Mucosa of descending colon (tissue), 3 donors: ENCODE data around the gene TMC2. TPM values are rescaled to one million over a fixed set of nuclear protein-coding genes. Genes with fewer than 3 reads are reported as not detected.

Source experiments
- ATAC-seq: fragments of 200-7000 bp; cut with Tn5 transposase; one replicate; pipeline ENCODE4 v1.9.1; 2020; ENCODE audit warnings: mild to moderate bottlenecking, moderate library complexity
- DNase-seq, 3 donors: peaks; one replicate each; pipeline ENCODE4 v3.0.0-alpha.2; 2020
- H3K36me3 ChIP-seq: fragments of 200-600 bp; one replicate; pipeline ENCODE4 v1.8.0; 2021; ENCODE audit warnings: low read depth, mild to moderate bottlenecking
- H3K4me1 ChIP-seq: fragments of 200-600 bp; one replicate; pipeline ENCODE4 v1.8.0; 2021; ENCODE audit warnings: low read depth, mild to moderate bottlenecking
- H3K4me3 ChIP-seq: fragments of 200-600 bp; one replicate; pipeline ENCODE4 v1.8.0; 2021; ENCODE audit warnings: mild to moderate bottlenecking
- H3K9me3 ChIP-seq: fragments of 200-600 bp; one replicate; pipeline ENCODE4 v1.8.0; 2021; ENCODE audit warnings: mild to moderate bottlenecking
- CTCF ChIP-seq: fragments of 200-600 bp; IDR thresholded peaks from one replicate; pipeline ENCODE4 v1.8.0; 2022; ENCODE audit warnings: antibody characterized with exemption, mild to moderate bottlenecking
- intact Hi-C, 2 donors: fragments of 100-400 bp; cut with DNase I in 1 of 2; cut with micrococcal nuclease in 1 of 2; formaldehyde crosslinking; loops; one replicate each; pipeline versions ENCODE4 v1.11.0 to v1.11.1; 2022; cut with DNase I, micrococcal nuclease
- total RNA-seq, 3 donors: library from RNA; stranded (reverse); fragmentation: NEBNext Ultra II Directional in 2 of 3; extraction: Animal tissue kit (Norgen Biotek cat#: 25700) in 2 of 3; gene quantifications; one replicate each; pipeline versions ENCODE4 v1.2.1 to v1.2.4, GENCODE V29; 2021 to 2023
- donor health status: DM: no; HTN: no; CAD: no; lungs with moderate emphysema.
- donor health status: DM: no; HTN: no; CAD: no.
- donor health status: DM: no; HTN: yes; CAD: no.

The TMC2 gene
- total RNA-seq, 3 donors from 2014 or later, result 0.09 to 0.41 TPM; not detected in 1

GRCh38 chr20:2656471-2657117, 120.2 kb downstream of the TMC2 start:
- no peak for TF ChIP-seq CTCF
- Histone ChIP-seq H3K4me3 (no peak overlapping the region), H3K36me3 (peaks cover 12% of the 10 kb centered on the region), H3K4me1 (peaks cover 11% of the 10 kb centered on the region), H3K9me3 (no peaks in the 10 kb centered on the region)
- ATAC-seq, result no peak
- intact Hi-C loops, result no loop called here
- DNase-seq, result no peak

GRCh38 chr20:2657241-2657640, 120.9 kb downstream of the TMC2 start:
- TF ChIP-seq CTCF, result no peak
- ATAC-seq, result no peak
- Histone ChIP-seq H3K4me3 (no peak overlapping the region), H3K9me3 (no peaks in the 10 kb centered on the region), H3K4me1 (peaks cover 11% of the 10 kb centered on the region), H3K36me3 (peaks cover 12% of the 10 kb centered on the region)
- no peak for DNase-seq
- intact Hi-C loops, result no loop called here

GRCh38 chr20:2657674-2658073, 121.3 kb downstream of the TMC2 start:
- H3K9me3 ChIP-seq, result no peaks in the 10 kb centered on the region
- H3K4me1 ChIP-seq, result peaks cover 11% of the 10 kb centered on the region
- H3K36me3 ChIP-seq, result peaks cover 12% of the 10 kb centered on the region
- intact Hi-C loops, result no loop called here
- ATAC-seq (no peak), DNase-seq (no peak)
- no peak for TF ChIP-seq CTCF
- H3K4me3 ChIP-seq, result no peak overlapping the region

- DNase-seq, result no peak
- no peak overlapping the region for H3K4me3 ChIP-seq
- peaks cover 13% of the 10 kb centered on the region for H3K4me1 ChIP-seq
- no peaks in the 10 kb centered on the region for H3K9me3 ChIP-seq
- intact Hi-C loops, result no loop called here
- TF ChIP-seq CTCF, result no peak
- H3K36me3 ChIP-seq, result peaks cover 12% of the 10 kb centered on the region
- peak; percentile 16 for ATAC-seq
Measured at GRCh38 chr20:2658414-2659354, 122.3 kb downstream of the TMC2 start.

GRCh38 chr20:2659547-2659946, 123.2 kb downstream of the TMC2 start:
- ATAC-seq, result no peak
- Histone ChIP-seq H3K4me3 (no peak overlapping the region), H3K4me1 (peaks cover 8% of the 10 kb centered on the region), H3K9me3 (no peaks in the 10 kb centered on the region), H3K36me3 (peaks cover 12% of the 10 kb centered on the region)
- DNase-seq, result no peak
- intact Hi-C loops, result no loop called here
- TF ChIP-seq CTCF, result no peak
